GM23248 (cell line): ENCODE data around the gene RALGAPB.

Experiments
- EZH2 ChIP-seq: fragments of 200-600 bp; sonication (generic); IDR thresholded peaks from 2 replicates; pipeline ENCODE4 v1.6.1; 2018; ENCODE audit warnings: antibody characterized with exemption, mild to moderate bottlenecking; ENCODE audit not compliant: insufficient read depth, poor library complexity, severe bottlenecking
- EZH2phosphoT487 ChIP-seq: fragments of 200-600 bp; sonication (generic); IDR thresholded peaks from 2 replicates; pipeline ENCODE4 v1.6.1; 2018; ENCODE audit warnings: antibody characterized with exemption, moderate library complexity, mild to moderate bottlenecking, low read depth; ENCODE audit not compliant: insufficient read depth

- TF ChIP-seq EZH2 = no peak
- TF ChIP-seq EZH2phosphoT487 = no peak
Measured at GRCh38 chr20:38424401-38424800, 48.2 kb upstream of the RALGAPB start.
